WTC11 (cell line): ENCODE data around the gene MAN1B1. TPM values are rescaled to one million over a fixed set of nuclear protein-coding genes. Genes with fewer than 3 reads are reported as not detected.

ENCODE experiments used
- ATAC-seq: fragments of 200-7000 bp; cut with Tn5 transposase; 2 replicates; pipeline ENCODE4 v1.10.0; 2021; ENCODE audit warnings: mild to moderate bottlenecking, moderate library complexity
- CTCF ChIA-PET: fragments of 300-600 bp; sonication (Branson Sonifier 250); formaldehyde crosslinking; loops from one replicate; lab custom pipeline; 2021; ENCODE audit warnings: antibody characterized with exemption; lab: Charles Lee
- POLR2A ChIA-PET: fragments of 350-600 bp; sonication (Branson Sonifier 250); formaldehyde crosslinking; loops from one replicate; lab custom pipeline; 2021; ENCODE audit warnings: antibody characterized with exemption; lab: Charles Lee
- DNase-seq: peaks from one replicate; pipeline ENCODE4 v3.0.0; 2021; ENCODE audit warnings: low spot score
- H3K27ac Mint-ChIP-seq: 2 replicates; pipeline ENCODE4 v1.8.0; 2021; ENCODE audit warnings: mixed read lengths
- H3K27me3 Mint-ChIP-seq: 2 replicates; pipeline ENCODE4 v1.8.0; 2021; ENCODE audit warnings: low read depth, mild to moderate bottlenecking, moderate library complexity, mixed read lengths
- H3K36me3 Mint-ChIP-seq: 2 replicates; pipeline ENCODE4 v1.8.0; 2021; ENCODE audit warnings: mixed read lengths
- H3K4me1 Mint-ChIP-seq: 2 replicates; pipeline ENCODE4 v1.8.0; 2022; ENCODE audit warnings: mixed read lengths
- H3K4me3 Mint-ChIP-seq: 2 replicates; pipeline ENCODE4 v1.8.0; 2021; ENCODE audit warnings: mild to moderate bottlenecking, moderate library complexity, mixed read lengths
- H3K9me3 Mint-ChIP-seq: 2 replicates; pipeline ENCODE4 v1.8.0; 2021; ENCODE audit warnings: mixed read lengths
- ATF6 ChIP-seq: sonication (generic); formaldehyde crosslinking; IDR thresholded peaks from 2 replicates; pipeline ENCODE4 v1.8.1; 2023; ENCODE audit warnings: mild to moderate bottlenecking, missing genetic modification reagents
- ESRRA ChIP-seq: sonication (generic); formaldehyde crosslinking; IDR thresholded peaks from 2 replicates; pipeline ENCODE4 v1.8.1; 2022; ENCODE audit warnings: mild to moderate bottlenecking, missing genetic modification reagents, borderline replicate concordance
- JAZF1 ChIP-seq: fragments of 250-450 bp; sonication (Bioruptor Pico); IDR thresholded peaks from 2 replicates; pipeline ENCODE4 v1.9.0; 2021; ENCODE audit warnings: moderate library complexity, mild to moderate bottlenecking, inconsistent platforms
- MXD4 ChIP-seq: fragments of 250-450 bp; sonication (Bioruptor Pico); IDR thresholded peaks from 2 replicates; pipeline ENCODE4 v1.8.0; 2021; ENCODE audit warnings: mild to moderate bottlenecking, moderate library complexity, borderline replicate concordance
- NFYB ChIP-seq: sonication (generic); formaldehyde crosslinking; conservative IDR thresholded peaks from 2 replicates; pipeline ENCODE4 v1.8.0; 2022; ENCODE audit warnings: low read depth, missing genetic modification reagents
- NR1H2 ChIP-seq: sonication (generic); formaldehyde crosslinking; IDR thresholded peaks from 2 replicates; pipeline ENCODE4 v1.9.0; 2021; ENCODE audit warnings: mild to moderate bottlenecking, moderate library complexity, missing genetic modification reagents
- SMAD4 ChIP-seq: sonication (generic); formaldehyde crosslinking; IDR thresholded peaks from 2 replicates; pipeline ENCODE4 v1.8.0; 2022; ENCODE audit warnings: mild to moderate bottlenecking, missing genetic modification reagents
- SOX15 ChIP-seq: fragments of 250-450 bp; sonication (Bioruptor Pico); IDR thresholded peaks from 2 replicates; pipeline ENCODE4 v1.9.0; 2021; ENCODE audit warnings: mild to moderate bottlenecking
- ZBTB21 ChIP-seq: sonication (generic); formaldehyde crosslinking; IDR thresholded peaks from 2 replicates; pipeline ENCODE4 v1.8.1; 2023; ENCODE audit warnings: mild to moderate bottlenecking, missing genetic modification reagents, borderline replicate concordance
- ZNF423 ChIP-seq: fragments of 250-450 bp; sonication (Bioruptor Pico); IDR thresholded peaks from 2 replicates; pipeline ENCODE4 v2.1.2; 2022; ENCODE audit warnings: mild to moderate bottlenecking, moderate library complexity
- ZNF532 ChIP-seq: fragments of 250-450 bp; sonication (Bioruptor Pico); IDR thresholded peaks from 2 replicates; pipeline ENCODE4 v1.9.0; 2021; ENCODE audit warnings: mild to moderate bottlenecking, borderline replicate concordance
- total RNA-seq: library from RNA; stranded (reverse); gene quantifications from 3 replicates; pipeline ENCODE4 v1.2.3, GENCODE V29; 2021
- TF ChIP-seq, protein P1 (sequence below): fragments of 250-450 bp; sonication (Bioruptor Pico); IDR thresholded peaks from 2 replicates; pipeline ENCODE4 v1.9.0; 2021; ENCODE audit warnings: mild to moderate bottlenecking
- TF ChIP-seq, protein P2 (sequence below): sonication (generic); formaldehyde crosslinking; IDR thresholded peaks from 2 replicates; pipeline ENCODE4 v1.8.1; 2022; ENCODE audit warnings: mild to moderate bottlenecking, moderate library complexity, missing genetic modification reagents

The MAN1B1 gene
- total RNA-seq, 1 experiment from 2014 or later, result 57.1 TPM

GRCh38 chr9:137111788-137112563 lies 25.2 kb downstream of the MAN1B1 start:
- ATAC-seq (no peak), DNase-seq (no peak)
- Mint-ChIP-seq H3K4me3 (no peak overlapping the region), H3K36me3 (no peaks in the 10 kb centered on the region), H3K4me1 (no peaks in the 10 kb centered on the region), H3K27me3 (peaks cover 28% of the 10 kb centered on the region), H3K9me3 (no peaks in the 10 kb centered on the region), H3K27ac (no peak overlapping the region)
- TF ChIP-seq ZBTB21 (no peak), ZNF532 (no peak), NR1H2 (CRISPR knock-in tag) (no peak), ESRRA (CRISPR knock-in tag) (no peak), MXD4 (CRISPR knock-in tag) (no peak), SOX15 (CRISPR knock-in tag) (no peak), ATF6 (no peak)
- TF ChIP-seq, protein P1, sequence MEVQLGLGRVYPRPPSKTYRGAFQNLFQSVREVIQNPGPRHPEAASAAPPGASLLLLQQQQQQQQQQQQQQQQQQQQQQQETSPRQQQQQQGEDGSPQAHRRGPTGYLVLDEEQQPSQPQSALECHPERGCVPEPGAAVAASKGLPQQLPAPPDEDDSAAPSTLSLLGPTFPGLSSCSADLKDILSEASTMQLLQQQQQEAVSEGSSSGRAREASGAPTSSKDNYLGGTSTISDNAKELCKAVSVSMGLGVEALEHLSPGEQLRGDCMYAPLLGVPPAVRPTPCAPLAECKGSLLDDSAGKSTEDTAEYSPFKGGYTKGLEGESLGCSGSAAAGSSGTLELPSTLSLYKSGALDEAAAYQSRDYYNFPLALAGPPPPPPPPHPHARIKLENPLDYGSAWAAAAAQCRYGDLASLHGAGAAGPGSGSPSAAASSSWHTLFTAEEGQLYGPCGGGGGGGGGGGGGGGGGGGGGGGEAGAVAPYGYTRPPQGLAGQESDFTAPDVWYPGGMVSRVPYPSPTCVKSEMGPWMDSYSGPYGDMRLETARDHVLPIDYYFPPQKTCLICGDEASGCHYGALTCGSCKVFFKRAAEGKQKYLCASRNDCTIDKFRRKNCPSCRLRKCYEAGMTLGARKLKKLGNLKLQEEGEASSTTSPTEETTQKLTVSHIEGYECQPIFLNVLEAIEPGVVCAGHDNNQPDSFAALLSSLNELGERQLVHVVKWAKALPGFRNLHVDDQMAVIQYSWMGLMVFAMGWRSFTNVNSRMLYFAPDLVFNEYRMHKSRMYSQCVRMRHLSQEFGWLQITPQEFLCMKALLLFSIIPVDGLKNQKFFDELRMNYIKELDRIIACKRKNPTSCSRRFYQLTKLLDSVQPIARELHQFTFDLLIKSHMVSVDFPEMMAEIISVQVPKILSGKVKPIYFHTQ (CRISPR knock-in tag), result no peak
- CTCF ChIA-PET, result interaction anchor here (1.3 to 2.0 kb wide), 2 partner anchors 44 to 63 kb away, joined by 6 to 11 read pairs; no protein-coding TSS in a partner anchor
- POLR2A ChIA-PET, result no interaction called here

DNA sequence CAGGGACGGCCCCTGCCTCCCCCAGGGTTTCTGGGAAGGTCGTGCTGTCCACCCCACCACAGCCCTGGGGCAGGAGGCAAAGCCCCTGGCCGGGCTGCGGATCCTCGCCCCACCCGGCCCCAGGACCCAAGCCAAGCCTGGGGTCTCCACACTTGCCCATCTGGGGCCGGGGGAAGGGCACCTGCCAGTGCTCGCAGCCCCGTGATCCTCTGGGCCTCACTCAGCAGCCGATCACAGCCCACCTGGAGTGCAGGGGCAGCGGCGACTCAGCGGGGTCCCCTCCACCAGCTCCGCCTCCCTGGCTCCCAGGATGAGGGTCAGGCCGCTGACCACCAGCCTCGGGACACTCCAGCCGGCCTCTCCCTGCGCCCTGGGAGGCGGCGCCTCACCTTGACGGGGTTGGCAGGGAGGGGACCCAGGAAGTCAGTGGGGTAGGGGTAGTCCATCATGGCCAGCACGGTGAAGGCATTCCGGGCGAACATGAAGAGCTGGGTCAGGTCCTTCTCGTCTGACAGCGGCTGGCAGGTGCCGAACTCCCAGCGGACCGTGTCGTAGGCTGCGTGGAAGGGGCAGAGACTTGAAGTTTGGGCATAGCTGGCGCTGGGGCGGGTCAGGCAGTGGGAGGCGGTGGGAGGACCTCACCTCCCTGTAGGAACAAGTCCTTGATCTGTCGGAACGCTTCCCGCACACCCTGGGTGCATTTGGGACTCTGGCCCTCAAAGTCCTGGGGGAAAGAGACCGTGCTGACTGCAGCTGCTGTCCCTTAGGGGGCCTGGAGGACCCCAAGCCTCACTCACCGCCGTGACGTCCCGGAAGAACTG lies 26.0 kb downstream of the MAN1B1 start:
- Mint-ChIP-seq H3K4me1 (no peaks in the 10 kb centered on the region), H3K27ac (no peak overlapping the region), H3K4me3 (peak overlapping the region; percentile 52), H3K36me3 (no peaks in the 10 kb centered on the region), H3K27me3 (peaks cover 29% of the 10 kb centered on the region), H3K9me3 (no peaks in the 10 kb centered on the region)
- no peak for DNase-seq
- CTCF ChIA-PET, result interaction anchor here (0.6 to 2.0 kb wide), 15 partner anchors 17 to 124 kb away, joined by 3 to 12 read pairs (median 5); partner anchors contain the start of genes LRRC26, MAN1B1, PAXX and RNF224
- TF ChIP-seq ESRRA (CRISPR knock-in tag), result 0 out of 2 replicates have a peak, but pooled peaks have one; percentile 5
- no peak for TF ChIP-seq ZNF423
- TF ChIP-seq MXD4 (CRISPR knock-in tag), result no peak
- TF ChIP-seq JAZF1 (CRISPR knock-in tag), result no peak
- no peak for TF ChIP-seq SMAD4 (CRISPR knock-in tag)
- TF ChIP-seq, protein P2, sequence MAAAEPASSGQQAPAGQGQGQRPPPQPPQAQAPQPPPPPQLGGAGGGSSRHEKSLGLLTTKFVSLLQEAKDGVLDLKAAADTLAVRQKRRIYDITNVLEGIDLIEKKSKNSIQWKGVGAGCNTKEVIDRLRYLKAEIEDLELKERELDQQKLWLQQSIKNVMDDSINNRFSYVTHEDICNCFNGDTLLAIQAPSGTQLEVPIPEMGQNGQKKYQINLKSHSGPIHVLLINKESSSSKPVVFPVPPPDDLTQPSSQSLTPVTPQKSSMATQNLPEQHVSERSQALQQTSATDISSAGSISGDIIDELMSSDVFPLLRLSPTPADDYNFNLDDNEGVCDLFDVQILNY (CRISPR knock-in tag), result no peak
- no peak for TF ChIP-seq NFYB
- no peak for ATAC-seq
- POLR2A ChIA-PET, result interaction anchor here (1.1 to 1.4 kb wide), 2 partner anchors 43 to 62 kb away, joined by 3 to 5 read pairs; partner anchors contain the start of gene SAPCD2
